ENCODE results near the gene PRSS2.

The PRSS2 gene

GRCh38 chr7:142807855-142808460 is 37.2 kb downstream of the PRSS2 start:
- Histone ChIP-seq H3K4me3 (ENCODE audit: low read length) (no peak overlapping the region), H3K9me3 (ENCODE audit: insufficient read depth, low read depth, low read length) (no peaks in the 10 kb centered on the region), H3K27ac (ENCODE audit: low read length) (no peak overlapping the region), H3K36me3 (ENCODE audit: insufficient read depth, low read depth, low read length) (no peaks in the 10 kb centered on the region; the same call in 1 of the 2 replicates), H3K27me3 (ENCODE audit: insufficient read depth, low read length) (peaks cover 18% of the 10 kb centered on the region; the same call in 1 of the 2 replicates), H3K4me1 (ENCODE audit: insufficient read depth, low read length) (peaks cover 10% of the 10 kb centered on the region), H3K9ac (ENCODE audit: low read depth, low read length) (no peak overlapping the region)

- Histone ChIP-seq H3K27me3 (ENCODE audit: insufficient read depth, low read length) (peaks cover 18% of the 10 kb centered on the region; the same call in 1 of the 2 replicates), H3K4me1 (ENCODE audit: insufficient read depth, low read length) (peaks cover 15% of the 10 kb centered on the region), H3K4me3 (ENCODE audit: low read length) (no peak overlapping the region), H3K27ac (ENCODE audit: low read length) (no peak overlapping the region), H3K9me3 (ENCODE audit: insufficient read depth, low read depth, low read length) (no peaks in the 10 kb centered on the region), H3K36me3 (ENCODE audit: insufficient read depth, low read depth, low read length) (no peaks in the 10 kb centered on the region), H3K9ac (ENCODE audit: low read depth, low read length) (no peak overlapping the region)
Measured at GRCh38 chr7:142808461-142808801, 37.7 kb downstream of the PRSS2 start.

DNA sequence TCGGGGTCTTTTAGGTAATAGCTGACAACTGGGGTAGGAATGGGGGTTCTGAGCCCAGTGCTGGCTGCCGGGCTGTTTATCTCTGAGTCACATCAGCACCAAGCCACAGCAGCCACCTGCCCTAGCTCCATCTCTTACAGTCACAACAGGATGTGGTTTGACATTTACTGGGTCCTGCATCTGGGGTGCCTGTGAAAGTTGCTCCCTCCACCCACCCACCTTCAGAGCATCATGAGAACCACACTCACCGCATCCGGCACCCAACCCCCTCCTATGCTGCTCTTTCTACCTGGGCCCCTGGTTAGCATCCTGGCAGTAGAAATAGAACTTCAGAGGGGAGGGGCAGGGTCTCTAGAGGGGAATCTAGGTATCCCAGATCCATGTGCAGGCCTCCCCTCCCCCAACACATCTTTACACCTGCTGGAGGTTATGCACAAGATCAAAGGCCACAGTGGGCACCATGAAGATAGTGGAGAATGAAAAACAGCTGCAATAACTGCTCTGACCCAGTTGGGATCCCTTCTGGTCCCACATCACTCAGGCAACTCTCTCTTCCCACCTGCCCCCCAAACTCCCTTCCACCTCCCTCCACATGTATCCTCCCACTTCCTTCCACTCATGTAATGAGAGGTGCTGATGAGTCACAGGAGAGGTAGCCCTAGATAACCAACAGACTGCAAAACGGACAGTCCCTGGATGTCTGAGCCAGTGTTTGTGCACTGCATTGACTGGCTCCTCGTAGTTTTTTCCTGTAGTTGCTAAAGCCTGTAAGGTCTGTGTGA is 38.2 kb downstream of the PRSS2 start:
- H3K36me3 ChIP-seq (ENCODE audit: insufficient read depth, low read depth, low read length) = no peaks in the 10 kb centered on the region
- H3K4me1 ChIP-seq (ENCODE audit: insufficient read depth, low read length) = peaks cover 21% of the 10 kb centered on the region
- H3K27me3 ChIP-seq (ENCODE audit: insufficient read depth, low read length) = peaks cover 18% of the 10 kb centered on the region; the same call in 1 of the 2 replicates
- no peak overlapping the region for H3K4me3 ChIP-seq (ENCODE audit: low read length)
- H3K27ac ChIP-seq (ENCODE audit: low read length) = no peak overlapping the region
- no peak overlapping the region for H3K9ac ChIP-seq (ENCODE audit: low read depth, low read length)
- no peaks in the 10 kb centered on the region for H3K9me3 ChIP-seq (ENCODE audit: insufficient read depth, low read depth, low read length)

GRCh38 chr7:142809671-142810070 is 38.9 kb downstream of the PRSS2 start:
- Histone ChIP-seq H3K4me3 (ENCODE audit: low read length) (no peak overlapping the region), H3K9ac (ENCODE audit: low read depth, low read length) (no peak overlapping the region), H3K36me3 (ENCODE audit: insufficient read depth, low read depth, low read length) (no peaks in the 10 kb centered on the region), H3K27ac (ENCODE audit: low read length) (no peak overlapping the region), H3K27me3 (ENCODE audit: insufficient read depth, low read length) (peaks cover 16% of the 10 kb centered on the region; the same call in 1 of the 2 replicates), H3K4me1 (ENCODE audit: insufficient read depth, low read length) (peaks cover 27% of the 10 kb centered on the region), H3K9me3 (ENCODE audit: insufficient read depth, low read depth, low read length) (no peaks in the 10 kb centered on the region)

GRCh38 chr7:142811154-142811737 is 40.5 kb downstream of the PRSS2 start:
- Histone ChIP-seq H3K9ac (ENCODE audit: low read depth, low read length) (no peak overlapping the region), H3K36me3 (ENCODE audit: insufficient read depth, low read depth, low read length) (no peaks in the 10 kb centered on the region), H3K4me3 (ENCODE audit: low read length) (no peak overlapping the region), H3K27ac (ENCODE audit: low read length) (no peak overlapping the region), H3K27me3 (ENCODE audit: insufficient read depth, low read length) (peaks cover 8% of the 10 kb centered on the region; the same call in 1 of the 2 replicates), H3K4me1 (ENCODE audit: insufficient read depth, low read length) (peaks cover 34% of the 10 kb centered on the region), H3K9me3 (ENCODE audit: insufficient read depth, low read depth, low read length) (no peaks in the 10 kb centered on the region)

DNA sequence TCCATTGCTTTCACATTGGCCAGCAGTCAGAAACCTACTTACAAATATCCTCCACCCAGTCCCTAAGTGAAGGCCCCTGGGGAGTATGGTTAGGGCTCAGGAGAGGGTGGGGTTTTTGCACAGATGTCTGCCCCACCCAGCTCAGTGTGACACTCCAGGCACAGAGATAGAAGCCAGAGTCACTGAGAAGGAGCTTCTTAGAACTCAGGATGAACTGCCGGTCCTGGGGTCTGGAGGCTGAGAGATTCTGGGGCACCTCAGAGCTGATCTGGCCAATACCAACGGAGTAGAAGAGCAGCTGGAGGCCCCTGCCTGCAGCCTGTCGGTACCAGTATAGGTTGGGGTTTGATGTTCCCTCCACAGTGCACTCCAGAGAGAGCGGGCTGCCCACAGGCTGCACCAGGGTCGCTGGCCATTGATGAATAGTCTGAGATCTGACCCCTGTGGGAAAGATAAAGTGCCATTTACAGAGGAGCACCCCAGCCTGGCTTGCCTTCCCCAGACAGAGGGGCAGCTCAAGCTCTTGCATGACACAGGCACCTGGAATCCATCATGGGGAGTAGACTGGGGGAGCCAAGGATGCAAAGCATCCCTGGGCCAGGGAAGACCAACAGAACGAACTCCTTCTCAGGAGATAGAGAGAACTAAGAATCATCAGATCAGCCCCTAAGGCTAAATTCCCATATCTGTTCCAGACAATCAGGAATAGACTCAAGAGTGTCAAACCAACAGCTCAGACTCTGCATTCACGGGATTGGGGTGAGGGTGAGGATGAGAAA is 41.9 kb downstream of the PRSS2 start:
- Histone ChIP-seq H3K4me3 (ENCODE audit: low read length) (peak overlapping the region; percentile 31; the same call in 1 of the 2 replicates), H3K4me1 (ENCODE audit: insufficient read depth, low read length) (peaks cover 34% of the 10 kb centered on the region), H3K36me3 (ENCODE audit: insufficient read depth, low read depth, low read length) (no peaks in the 10 kb centered on the region), H3K9ac (ENCODE audit: low read depth, low read length) (peak overlapping the region; percentile 35; the same call in 1 of the 2 replicates), H3K9me3 (ENCODE audit: insufficient read depth, low read depth, low read length) (no peaks in the 10 kb centered on the region), H3K27ac (ENCODE audit: low read length) (peak overlapping the region; percentile 76), H3K27me3 (ENCODE audit: insufficient read depth, low read length) (peaks cover 8% of the 10 kb centered on the region; the same call in 1 of the 2 replicates)

- peak overlapping the region; percentile 76 for H3K27ac ChIP-seq (ENCODE audit: low read length)
- H3K9ac ChIP-seq (ENCODE audit: low read depth, low read length) = peak overlapping the region; percentile 45; the same call in 1 of the 2 replicates
Measured at GRCh38 chr7:142813226-142813625, 42.5 kb downstream of the PRSS2 start.

DNA sequence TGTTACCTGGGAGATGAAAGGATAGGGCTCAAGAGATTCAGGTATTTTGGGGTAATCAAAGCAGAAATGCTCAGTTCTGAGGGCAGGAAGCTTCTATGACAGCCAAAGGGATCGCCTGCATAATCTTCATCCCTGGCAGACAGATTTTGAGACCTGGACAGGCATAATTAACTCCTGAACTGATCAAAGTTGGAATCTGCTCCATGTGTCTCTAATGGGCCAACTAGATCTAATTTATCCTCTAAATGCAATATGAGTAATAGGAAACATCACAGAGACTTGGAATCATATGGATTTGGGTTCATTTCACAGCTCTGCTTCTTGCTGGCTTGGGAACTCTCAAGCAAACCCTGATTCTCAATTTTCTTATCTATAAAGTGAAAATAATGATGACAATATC is 42.9 kb downstream of the PRSS2 start:
- peak overlapping the region; percentile 31 for H3K4me3 ChIP-seq (ENCODE audit: low read length)
- H3K4me1 ChIP-seq (ENCODE audit: insufficient read depth, low read length) = peaks cover 34% of the 10 kb centered on the region

More at GRCh38 chr7:142813226-142813625, 42.5 kb downstream of the PRSS2 start:
- Histone ChIP-seq H3K9me3 (ENCODE audit: insufficient read depth, low read depth, low read length) (no peaks in the 10 kb centered on the region), H3K4me1 (ENCODE audit: insufficient read depth, low read length) (peaks cover 34% of the 10 kb centered on the region), H3K4me3 (ENCODE audit: low read length) (peak overlapping the region; percentile 31; the same call in 1 of the 2 replicates), H3K27me3 (ENCODE audit: insufficient read depth, low read length) (peaks cover 8% of the 10 kb centered on the region; the same call in 1 of the 2 replicates), H3K36me3 (ENCODE audit: insufficient read depth, low read depth, low read length) (no peaks in the 10 kb centered on the region)

DNA sequence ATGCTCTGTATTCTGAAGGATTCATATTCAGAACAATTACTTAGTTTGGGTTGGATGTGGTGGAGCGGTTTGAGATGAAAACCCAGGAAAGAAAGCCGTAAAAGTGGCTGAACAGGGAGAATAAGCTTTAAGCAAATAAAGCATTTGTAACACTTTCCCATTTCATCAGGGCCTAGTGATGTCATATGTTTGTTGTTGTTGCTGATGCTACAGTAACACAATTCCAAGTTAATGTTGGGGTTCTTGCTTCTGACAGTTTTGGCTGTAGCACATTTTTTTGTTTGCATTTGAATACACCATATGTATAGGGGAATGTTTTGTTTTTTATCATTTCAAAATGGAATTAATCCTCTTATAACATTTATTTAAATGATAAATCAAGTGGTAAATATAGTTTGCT is 43.7 kb downstream of the PRSS2 start:
- Histone ChIP-seq H3K4me3 (ENCODE audit: low read length) (no peak overlapping the region), H3K9ac (ENCODE audit: low read depth, low read length) (no peak overlapping the region), H3K4me1 (ENCODE audit: insufficient read depth, low read length) (peaks cover 31% of the 10 kb centered on the region), H3K9me3 (ENCODE audit: insufficient read depth, low read depth, low read length) (no peaks in the 10 kb centered on the region), H3K36me3 (ENCODE audit: insufficient read depth, low read depth, low read length) (no peaks in the 10 kb centered on the region), H3K27me3 (ENCODE audit: insufficient read depth, low read length) (peaks cover 7% of the 10 kb centered on the region; the same call in 1 of the 2 replicates), H3K27ac (ENCODE audit: low read length) (no peak overlapping the region)

More for the DNA sequence above, 42.9 kb downstream of the PRSS2 start:
- Histone ChIP-seq H3K36me3 (ENCODE audit: insufficient read depth, low read depth, low read length) (no peaks in the 10 kb centered on the region), H3K9me3 (ENCODE audit: insufficient read depth, low read depth, low read length) (no peaks in the 10 kb centered on the region), H3K27me3 (ENCODE audit: insufficient read depth, low read length) (peaks cover 8% of the 10 kb centered on the region; the same call in 1 of the 2 replicates), H3K9ac (ENCODE audit: low read depth, low read length) (peak overlapping the region; percentile 45; the same call in 1 of the 2 replicates), H3K27ac (ENCODE audit: low read length) (no peak overlapping the region)

DNA sequence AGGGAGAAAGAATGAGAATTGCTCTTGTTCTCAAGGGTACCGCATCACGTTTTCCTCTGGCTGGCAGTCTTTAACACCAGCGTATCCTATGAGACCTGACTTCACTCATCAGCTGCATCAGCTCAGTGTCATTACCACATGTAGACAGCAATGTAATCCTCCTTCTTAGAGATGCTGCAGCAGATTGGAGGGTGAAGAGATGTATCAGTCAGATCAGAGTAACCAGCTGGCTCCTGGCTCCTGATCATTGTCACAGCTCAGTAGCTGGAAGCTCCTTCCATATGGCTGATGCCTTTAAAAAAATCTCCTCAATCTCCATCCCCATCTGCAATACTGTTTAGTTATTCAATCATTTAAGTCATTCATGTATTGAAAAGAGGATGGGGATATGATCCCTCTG is 44.4 kb downstream of the PRSS2 start:
- Histone ChIP-seq H3K27ac (ENCODE audit: low read length) (no peak overlapping the region), H3K27me3 (ENCODE audit: insufficient read depth, low read length) (no peaks in the 10 kb centered on the region; the same call in 1 of the 2 replicates), H3K9ac (ENCODE audit: low read depth, low read length) (no peak overlapping the region), H3K4me3 (ENCODE audit: low read length) (no peak overlapping the region), H3K4me1 (ENCODE audit: insufficient read depth, low read length) (peaks cover 31% of the 10 kb centered on the region), H3K9me3 (ENCODE audit: insufficient read depth, low read depth, low read length) (no peaks in the 10 kb centered on the region), H3K36me3 (ENCODE audit: insufficient read depth, low read depth, low read length) (no peaks in the 10 kb centered on the region)

GRCh38 chr7:142817506-142817905 is 46.7 kb downstream of the PRSS2 start:
- no peaks in the 10 kb centered on the region for H3K9me3 ChIP-seq (ENCODE audit: insufficient read depth, low read depth, low read length)
- peaks cover 27% of the 10 kb centered on the region for H3K4me1 ChIP-seq (ENCODE audit: insufficient read depth, low read length)
- no peaks in the 10 kb centered on the region for H3K36me3 ChIP-seq (ENCODE audit: insufficient read depth, low read depth, low read length)
- no peak overlapping the region for H3K9ac ChIP-seq (ENCODE audit: low read depth, low read length)
- H3K27me3 ChIP-seq (ENCODE audit: insufficient read depth, low read length) = no peaks in the 10 kb centered on the region
- no peak overlapping the region for H3K4me3 ChIP-seq (ENCODE audit: low read length)
- H3K27ac ChIP-seq (ENCODE audit: low read length) = no peak overlapping the region
